Activated T-helper 1 cell treated with Interleukin-2 at 50 U/mL for 16 hours (primary cell): ENCODE results near the gene DHRSX.
"Not testable (repeated sequence)": the region's sequence is repeated elsewhere in the genome, so short reads cannot be mapped to it uniquely, and the experiment has no call there.

Experiments used
- DNase-seq: peaks from one replicate; pipeline ENCODE4 v3.0.0-alpha.2; 2020; ENCODE audit warnings: low read depth

The DHRSX gene

GRCh38 chrX:2500803-2501558 is at the start of gene DHRSX, which contains the start of gene ZBED1:
Gene DHRSX (minus strand): TSS chrX:2500976. CDS start chrX:2500925, 51 bp downstream.
Gene ZBED1 (minus strand): TSS chrX:2500976. CDS start chrX:2490719, 10,257 bp downstream.
- DNase-seq = peak; percentile 29

GRCh38 chrX:2549876-2550275 is 49.1 kb upstream of the DHRSX start:
- no peak for DNase-seq

- DNase-seq = no peak
These were observed 48.1 kb upstream of the DHRSX start for GRCh38 chrX:2548711-2549423.

GRCh38 chrX:2547736-2548135 is 47.0 kb upstream of the DHRSX start:
- DNase-seq = no peak

- DNase-seq = no peak
These were observed 45.7 kb upstream of the DHRSX start for GRCh38 chrX:2546496-2546895.

GRCh38 chrX:2545144-2545543 is 44.4 kb upstream of the DHRSX start:
- DNase-seq = no peak

GRCh38 chrX:2542826-2543521 is 42.2 kb upstream of the DHRSX start:
- DNase-seq = no peak

- no peak for DNase-seq
These were observed 40.8 kb upstream of the DHRSX start for GRCh38 chrX:2541603-2542002.

GRCh38 chrX:2540426-2540947 is 39.7 kb upstream of the DHRSX start:
- DNase-seq = no peak

- DNase-seq = no peak
These were observed 38.8 kb upstream of the DHRSX start for GRCh38 chrX:2539586-2539985.

GRCh38 chrX:2538031-2538757 is 37.4 kb upstream of the DHRSX start:
- no peak for DNase-seq

GRCh38 chrX:2536974-2537373 is 36.2 kb upstream of the DHRSX start:
- DNase-seq = no peak

GRCh38 chrX:2536141-2536540 is 35.4 kb upstream of the DHRSX start:
- DNase-seq = no peak

- not testable (repeated sequence) for DNase-seq
These were observed 33.7 kb upstream of the DHRSX start for GRCh38 chrX:2534261-2535021.

- DNase-seq = no peak
These were observed 32.6 kb upstream of the DHRSX start for GRCh38 chrX:2533424-2533823.

GRCh38 chrX:2526390-2526789 is 25.6 kb upstream of the DHRSX start:
- no peak for DNase-seq

GRCh38 chrX:2523911-2524310 is 23.1 kb upstream of the DHRSX start:
- DNase-seq = no peak

GRCh38 chrX:2521927-2522386 is 21.2 kb upstream of the DHRSX start:
- DNase-seq = no peak

GRCh38 chrX:2521092-2521926 is 20.5 kb upstream of the DHRSX start:
- DNase-seq = no peak

- DNase-seq = no peak
These were observed 19.8 kb upstream of the DHRSX start for GRCh38 chrX:2520539-2520938.
